Mucosa of descending colon (tissue), 3 donors: ENCODE measurements around the gene OR52A5. TPM values are rescaled to one million over a fixed set of nuclear protein-coding genes. Genes with fewer than 3 reads are reported as not detected.
"Not testable (repeated sequence)": the region's sequence is repeated elsewhere in the genome, so short reads cannot be mapped to it uniquely, and the experiment has no call there.

Source experiments
- ATAC-seq: fragments of 200-7000 bp; cut with Tn5 transposase; one replicate; pipeline ENCODE4 v1.9.1; 2020; ENCODE audit warnings: mild to moderate bottlenecking, moderate library complexity
- DNase-seq, 3 donors: peaks; one replicate each; pipeline ENCODE4 v3.0.0-alpha.2; 2020
- H3K36me3 ChIP-seq: fragments of 200-600 bp; one replicate; pipeline ENCODE4 v1.8.0; 2021; ENCODE audit warnings: low read depth, mild to moderate bottlenecking
- H3K4me1 ChIP-seq: fragments of 200-600 bp; one replicate; pipeline ENCODE4 v1.8.0; 2021; ENCODE audit warnings: low read depth, mild to moderate bottlenecking
- H3K4me3 ChIP-seq: fragments of 200-600 bp; one replicate; pipeline ENCODE4 v1.8.0; 2021; ENCODE audit warnings: mild to moderate bottlenecking
- H3K9me3 ChIP-seq: fragments of 200-600 bp; one replicate; pipeline ENCODE4 v1.8.0; 2021; ENCODE audit warnings: mild to moderate bottlenecking
- intact Hi-C, 2 donors: fragments of 100-400 bp; cut with DNase I in 1 of 2; cut with micrococcal nuclease in 1 of 2; formaldehyde crosslinking; loops; one replicate each; pipeline versions ENCODE4 v1.11.0 to v1.11.1; 2022; cut with DNase I, micrococcal nuclease
- long read RNA-seq, 2 donors: library from polyadenylated mRNA; unstranded; transcript quantifications; one replicate each; pipeline ENCODE4 v2.0.0, GENCODE V29; 2019 to 2021
- total RNA-seq, 3 donors: library from RNA; stranded (reverse); fragmentation: NEBNext Ultra II Directional in 2 of 3; extraction: Animal tissue kit (Norgen Biotek cat#: 25700) in 2 of 3; gene quantifications; one replicate each; pipeline versions ENCODE4 v1.2.1 to v1.2.4, GENCODE V29; 2021 to 2023
- TF ChIP-seq, protein P1 (sequence below): fragments of 200-600 bp; IDR thresholded peaks from one replicate; pipeline ENCODE4 v1.8.0; 2022; ENCODE audit warnings: antibody characterized with exemption, mild to moderate bottlenecking
- donor health status: DM: no; HTN: no; CAD: no; lungs with moderate emphysema.
- donor health status: DM: no; HTN: no; CAD: no.
- donor health status: DM: no; HTN: yes; CAD: no.

Gene OR52A5
- not detected for total RNA-seq
- long read RNA-seq, donor 1 = 0 reads
- long read RNA-seq, donor 2 = 0 reads

DNA sequence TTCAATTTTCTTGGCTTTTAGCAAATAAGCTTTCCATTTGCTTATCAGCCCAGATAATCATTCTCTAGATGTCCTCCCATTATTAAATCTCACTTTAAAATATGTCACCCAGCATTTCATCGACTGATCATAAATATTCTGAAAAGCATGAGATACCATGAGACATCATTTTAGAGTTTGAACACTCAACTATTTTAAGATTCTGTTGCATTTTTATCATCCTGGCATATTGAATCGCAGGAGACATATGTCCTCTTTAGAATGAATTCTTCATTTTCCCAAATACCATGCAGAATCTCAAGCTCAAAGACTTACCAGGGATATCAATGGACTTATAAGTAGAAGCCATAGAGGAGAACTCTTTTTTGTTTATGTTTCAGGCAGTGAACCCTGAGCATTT, at the start of gene OR52A5:
OR52A5 (minus strand) TSS at position 361 of the 400 bp plus-strand sequence. CDS start 5,714 bp downstream, outside the sequence.
- no peaks in the 10 kb centered on the region for H3K9me3 ChIP-seq
- intact Hi-C loops = no loop called here
- TF ChIP-seq, protein P1, sequence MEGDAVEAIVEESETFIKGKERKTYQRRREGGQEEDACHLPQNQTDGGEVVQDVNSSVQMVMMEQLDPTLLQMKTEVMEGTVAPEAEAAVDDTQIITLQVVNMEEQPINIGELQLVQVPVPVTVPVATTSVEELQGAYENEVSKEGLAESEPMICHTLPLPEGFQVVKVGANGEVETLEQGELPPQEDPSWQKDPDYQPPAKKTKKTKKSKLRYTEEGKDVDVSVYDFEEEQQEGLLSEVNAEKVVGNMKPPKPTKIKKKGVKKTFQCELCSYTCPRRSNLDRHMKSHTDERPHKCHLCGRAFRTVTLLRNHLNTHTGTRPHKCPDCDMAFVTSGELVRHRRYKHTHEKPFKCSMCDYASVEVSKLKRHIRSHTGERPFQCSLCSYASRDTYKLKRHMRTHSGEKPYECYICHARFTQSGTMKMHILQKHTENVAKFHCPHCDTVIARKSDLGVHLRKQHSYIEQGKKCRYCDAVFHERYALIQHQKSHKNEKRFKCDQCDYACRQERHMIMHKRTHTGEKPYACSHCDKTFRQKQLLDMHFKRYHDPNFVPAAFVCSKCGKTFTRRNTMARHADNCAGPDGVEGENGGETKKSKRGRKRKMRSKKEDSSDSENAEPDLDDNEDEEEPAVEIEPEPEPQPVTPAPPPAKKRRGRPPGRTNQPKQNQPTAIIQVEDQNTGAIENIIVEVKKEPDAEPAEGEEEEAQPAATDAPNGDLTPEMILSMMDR = no peak
- no peak for ATAC-seq
- H3K36me3 ChIP-seq = no peaks in the 10 kb centered on the region
- DNase-seq = no peak
- H3K4me3 ChIP-seq = no peak within 1 kb of the TSS
- no peaks in the 10 kb centered on the region for H3K4me1 ChIP-seq

DNA sequence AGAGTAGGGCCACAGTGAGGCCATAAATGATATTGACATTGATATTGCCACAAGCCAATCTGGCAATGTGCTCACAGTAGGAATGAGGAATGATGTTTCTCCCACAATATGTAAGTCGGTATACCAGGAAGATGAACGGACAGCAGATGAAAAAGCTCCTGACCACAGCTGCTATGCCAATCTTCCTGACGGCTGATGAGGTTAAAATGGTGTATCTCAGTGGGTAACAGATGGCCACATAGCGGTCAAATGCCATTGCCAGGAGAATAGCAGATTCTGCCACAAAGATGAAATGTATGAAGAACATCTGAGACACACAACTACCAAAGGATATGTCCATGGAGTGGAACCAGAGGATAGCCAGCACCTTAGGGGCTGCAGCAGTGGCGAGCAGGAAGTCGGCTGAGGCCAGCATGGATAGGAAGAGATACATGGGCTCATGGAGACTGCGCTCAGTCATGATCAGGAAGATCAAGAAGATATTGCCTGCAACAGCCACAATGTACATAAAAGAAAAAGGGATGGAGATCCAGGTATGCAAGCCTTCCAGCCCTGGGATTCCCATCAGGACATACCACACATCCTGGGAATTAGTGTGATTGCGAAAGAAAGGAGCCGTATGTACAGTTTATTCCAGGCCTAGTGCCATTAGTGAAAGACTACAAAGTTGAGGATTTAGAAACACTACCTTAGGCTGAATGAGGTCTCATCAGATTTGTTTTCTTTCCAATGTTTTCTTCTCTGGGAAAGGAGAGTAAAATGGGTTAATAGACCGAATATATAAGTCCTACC, 40.1 kb upstream of the OR52A5 start:
- intact Hi-C loops = no loop called here
- ATAC-seq (no peak), DNase-seq (no peak)
- H3K4me1 ChIP-seq = no peaks in the 10 kb centered on the region
- H3K9me3 ChIP-seq = no peaks in the 10 kb centered on the region
- H3K36me3 ChIP-seq = no peaks in the 10 kb centered on the region
- no peak overlapping the region for H3K4me3 ChIP-seq
- TF ChIP-seq, protein P1 = no peak

DNA sequence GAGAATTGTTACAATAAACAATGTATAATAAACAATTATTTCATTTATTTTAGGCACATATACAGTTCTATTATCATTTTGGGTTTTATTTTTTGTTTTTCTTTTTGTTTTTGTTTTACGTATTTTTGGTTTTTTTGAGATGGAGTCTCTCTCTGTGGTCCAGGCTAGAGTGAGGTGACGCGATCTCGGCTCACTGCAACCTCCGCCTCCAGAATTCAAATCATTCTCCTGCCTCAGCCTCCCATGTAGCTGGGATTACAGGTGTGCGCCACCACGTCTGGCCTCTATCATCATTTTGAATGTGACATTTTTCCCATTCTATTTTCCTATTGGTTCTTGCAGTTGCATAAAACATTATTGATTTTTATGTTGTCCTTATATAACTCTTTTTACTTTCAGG, 36.8 kb upstream of the OR52A5 start:
- DNase-seq (no peak), ATAC-seq (no peak)
- intact Hi-C loops = no loop called here
- no peaks in the 10 kb centered on the region for H3K4me1 ChIP-seq
- no peaks in the 10 kb centered on the region for H3K9me3 ChIP-seq
- H3K4me3 ChIP-seq = no peak overlapping the region
- TF ChIP-seq, protein P1 = no peak
- no peaks in the 10 kb centered on the region for H3K36me3 ChIP-seq

DNA sequence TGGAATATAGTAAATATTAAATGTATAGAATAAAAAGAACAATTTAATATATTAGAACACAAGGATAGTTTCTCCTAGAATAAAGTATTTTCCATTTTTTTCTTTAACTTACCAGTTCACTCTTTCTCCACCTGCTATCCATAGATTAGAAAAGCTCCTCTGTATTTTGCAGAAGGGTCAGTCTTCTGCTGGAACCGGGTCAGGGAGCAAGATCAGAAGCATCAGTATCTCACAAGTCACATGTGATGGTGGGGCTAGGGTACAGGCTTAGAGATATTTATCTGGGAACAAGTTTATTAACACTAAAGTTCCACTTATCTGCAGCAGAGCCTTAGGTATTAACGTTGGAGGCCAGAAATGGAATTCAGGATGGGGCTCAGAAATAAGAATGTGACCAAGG, 33.7 kb upstream of the OR52A5 start:
- no peaks in the 10 kb centered on the region for H3K4me1 ChIP-seq
- no peaks in the 10 kb centered on the region for H3K36me3 ChIP-seq
- no peak for ATAC-seq
- DNase-seq = no peak
- no peak overlapping the region for H3K4me3 ChIP-seq
- no peaks in the 10 kb centered on the region for H3K9me3 ChIP-seq
- intact Hi-C loops = no loop called here
- TF ChIP-seq, protein P1 = no peak

DNA sequence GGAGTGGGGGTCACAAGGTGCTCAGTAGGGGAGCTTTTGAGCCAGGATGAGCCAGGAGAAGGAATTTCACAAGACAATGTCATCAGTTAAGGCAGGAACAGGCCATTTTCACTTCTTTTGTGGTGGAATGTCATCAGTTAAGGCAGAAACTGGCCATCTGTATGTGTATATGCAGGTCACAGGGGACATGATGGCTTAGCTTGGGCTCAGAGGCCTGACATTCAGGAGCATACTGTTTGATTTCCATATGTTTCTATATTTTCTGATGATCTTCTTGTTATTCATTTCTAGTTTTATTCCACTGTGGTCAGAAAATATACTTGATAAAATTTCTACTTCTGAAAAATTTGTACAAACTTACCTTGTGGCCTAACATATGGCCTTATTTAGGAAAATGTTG, 27.7 kb upstream of the OR52A5 start:
- H3K36me3 ChIP-seq, ATAC-seq, intact Hi-C loops, H3K4me1 ChIP-seq, H3K9me3 ChIP-seq, DNase-seq, H3K4me3 ChIP-seq: not testable (repeated sequence)

DNA sequence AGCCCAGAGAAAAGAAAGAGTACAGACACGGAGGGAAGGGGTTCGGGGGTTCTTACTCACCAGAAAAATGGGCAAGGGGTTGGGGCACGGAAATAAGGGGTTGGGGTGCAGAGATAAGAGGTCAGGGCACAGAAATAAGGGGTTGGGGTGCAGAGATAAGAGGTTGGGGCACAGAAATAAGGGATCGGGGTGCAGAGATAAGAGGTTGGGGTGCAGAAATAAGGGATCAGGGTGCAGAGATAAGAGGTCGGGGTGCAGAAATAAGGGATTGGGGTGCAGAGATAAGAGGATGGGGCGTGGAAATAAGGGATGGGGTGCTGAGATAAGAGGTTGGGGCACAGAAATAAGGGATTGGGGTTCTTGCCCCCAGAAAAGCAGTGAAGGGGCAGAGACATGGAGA, 26.7 kb upstream of the OR52A5 start:
- DNase-seq, ATAC-seq, H3K36me3 ChIP-seq, H3K4me1 ChIP-seq, intact Hi-C loops, H3K4me3 ChIP-seq, H3K9me3 ChIP-seq: not testable (repeated sequence)

DNA sequence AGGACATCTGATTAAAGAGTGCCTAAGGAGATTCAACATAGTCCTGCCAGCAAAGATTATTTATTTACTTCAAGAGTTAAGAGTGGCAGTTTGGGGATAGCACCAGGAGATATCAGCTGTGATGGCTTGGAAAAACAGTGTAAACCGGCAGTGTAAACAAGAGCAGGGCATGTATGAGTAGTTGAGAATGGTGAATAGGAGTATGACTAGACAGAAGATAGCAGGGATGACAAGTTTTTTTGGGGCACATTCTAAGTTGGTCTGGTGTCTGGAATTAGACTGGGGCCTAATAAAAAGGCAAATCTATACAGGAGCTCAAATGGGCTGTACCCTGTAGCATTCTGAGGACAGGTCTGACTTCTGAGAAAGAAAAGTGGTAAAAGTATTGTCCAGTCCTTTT, 22.9 kb upstream of the OR52A5 start:
- H3K4me3 ChIP-seq, H3K4me1 ChIP-seq, intact Hi-C loops, DNase-seq, H3K9me3 ChIP-seq, H3K36me3 ChIP-seq, ATAC-seq: not testable (repeated sequence)

DNA sequence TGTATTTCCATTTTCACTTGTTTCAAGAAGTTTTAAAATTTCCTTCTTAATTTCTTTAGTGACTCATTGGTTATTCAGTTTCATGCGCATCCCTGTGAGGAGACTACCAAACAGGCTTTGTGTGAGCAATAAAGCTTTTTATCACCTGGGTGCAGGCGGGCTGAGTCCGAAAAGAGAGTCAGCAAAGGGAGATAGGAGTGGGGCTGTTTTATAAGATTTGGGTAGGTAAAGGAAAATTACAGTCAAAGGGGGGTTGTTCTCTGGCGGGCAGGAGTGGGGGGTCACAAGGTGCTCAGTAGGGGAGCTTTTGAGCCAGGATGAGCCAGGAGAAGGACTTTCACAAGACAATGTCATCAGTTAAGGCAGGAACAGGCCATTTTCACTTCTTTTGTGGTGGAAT, 22.1 kb upstream of the OR52A5 start:
- H3K9me3 ChIP-seq, H3K4me1 ChIP-seq, DNase-seq, intact Hi-C loops, ATAC-seq, H3K4me3 ChIP-seq, H3K36me3 ChIP-seq: not testable (repeated sequence)
